Suppressor macrophage treated with lipopolysaccharide for 1 hour (primary cell): Measurements from ENCODE around the gene XRCC5.
"Not testable (repeated sequence)": the region's sequence is repeated elsewhere in the genome, so short reads cannot be mapped to it uniquely, and the experiment has no call there.

Experiments
- DNase-seq, 3 donors: peaks; one replicate each; pipeline ENCODE4 v3.0.0-alpha.2; 2020 to 2022

Gene XRCC5

DNA sequence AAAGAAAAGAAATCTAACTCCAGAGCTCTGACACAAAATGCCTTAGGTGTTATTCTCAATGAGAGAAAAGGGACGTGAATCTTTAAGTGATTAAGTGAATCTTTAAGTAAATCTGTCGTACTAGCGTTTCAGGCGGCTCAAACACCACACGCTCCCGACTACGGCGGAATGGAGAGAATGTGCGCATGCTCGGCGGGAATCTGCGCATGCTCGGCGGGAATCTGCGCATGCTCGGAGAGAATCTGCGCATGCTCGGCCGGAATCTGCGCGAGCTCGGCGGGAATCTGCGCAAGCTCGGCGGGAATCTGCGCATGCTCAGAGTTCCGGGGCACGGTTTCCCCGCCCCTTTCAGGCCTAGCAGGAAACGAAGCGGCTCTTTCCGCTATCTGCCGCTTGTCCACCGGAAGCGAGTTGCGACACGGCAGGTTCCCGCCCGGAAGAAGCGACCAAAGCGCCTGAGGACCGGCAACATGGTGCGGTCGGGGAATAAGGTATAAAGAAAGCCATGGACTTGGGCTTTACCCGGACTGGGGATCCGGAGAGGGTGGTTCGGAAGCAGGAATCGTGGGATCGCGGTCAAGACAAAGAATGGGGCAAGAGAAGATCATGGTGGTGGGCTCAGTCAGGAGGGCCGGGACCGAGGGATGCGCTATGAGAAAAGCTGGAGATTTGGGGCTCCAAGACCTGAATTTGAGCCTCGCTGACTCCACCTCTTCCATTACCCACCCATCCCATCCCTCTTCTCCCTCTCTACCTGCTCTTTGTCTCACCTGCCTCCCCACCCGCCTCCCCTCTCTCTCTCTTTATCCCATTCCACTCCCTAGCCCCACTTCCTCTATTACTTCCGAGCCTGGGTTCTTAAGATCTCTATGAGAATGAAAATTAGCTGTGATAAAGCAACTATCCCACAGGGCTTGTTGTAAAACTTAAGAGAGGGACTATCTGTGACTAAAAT lies at the start of gene XRCC5:
Gene XRCC5, plus strand, starts transcription at position 382 of the 955 bp plus-strand sequence. Its CDS starts 89 bp downstream, at position 471.
- peak; percentile 99 to 100 (median 99) for DNase-seq

DNA sequence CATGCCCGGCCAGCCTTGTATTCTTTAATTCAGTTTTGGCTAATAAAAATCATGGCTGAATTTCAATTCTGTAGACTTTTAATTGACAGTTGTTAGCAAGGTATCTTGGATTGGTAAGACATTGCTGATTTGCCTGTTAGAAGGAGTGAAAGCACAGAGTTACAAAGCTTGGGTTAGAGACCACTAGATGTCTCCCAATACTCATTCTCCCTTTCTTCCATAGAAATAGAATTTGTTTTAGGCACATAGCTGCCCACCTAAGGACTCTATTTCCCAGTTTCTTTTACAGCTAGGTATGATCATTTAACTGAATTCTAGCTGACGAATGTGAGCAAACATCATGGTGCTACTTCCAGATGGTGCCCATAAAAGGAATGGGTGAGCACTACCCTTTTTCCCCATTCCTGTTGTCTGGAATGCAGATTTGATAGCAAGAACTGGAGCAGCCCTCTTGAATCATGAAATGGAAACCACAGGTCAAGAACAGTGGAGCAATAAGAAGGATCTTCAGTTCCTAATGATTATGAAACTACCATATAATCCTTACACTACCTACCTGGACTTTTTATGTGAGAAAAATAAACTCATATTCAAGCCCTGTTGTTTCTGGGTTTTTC lies 45.0 kb upstream of the XRCC5 start:
- peak in 1 of 3 donors; percentile 31 for DNase-seq

DNA sequence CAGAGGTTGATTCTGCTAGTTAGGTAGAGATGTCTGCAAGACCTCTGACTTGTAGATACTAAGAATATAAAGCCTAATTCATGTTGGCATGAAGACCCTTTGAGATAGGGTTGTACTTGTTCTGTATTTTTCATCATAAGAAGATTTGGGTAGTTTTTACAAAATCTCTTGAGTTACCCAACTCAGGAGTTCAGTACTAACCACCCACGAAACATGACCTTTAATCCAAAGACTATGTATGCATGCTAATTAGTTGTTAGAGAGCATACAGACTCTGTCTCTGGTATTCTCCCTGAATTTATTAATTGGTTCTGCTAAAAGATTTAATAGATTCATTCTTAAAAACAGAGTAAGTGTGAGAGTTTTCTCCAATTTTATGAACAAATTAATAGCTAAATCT lies 44.5 kb upstream of the XRCC5 start:
- DNase-seq, result peak; percentile 35 to 68 (median 63)

DNA sequence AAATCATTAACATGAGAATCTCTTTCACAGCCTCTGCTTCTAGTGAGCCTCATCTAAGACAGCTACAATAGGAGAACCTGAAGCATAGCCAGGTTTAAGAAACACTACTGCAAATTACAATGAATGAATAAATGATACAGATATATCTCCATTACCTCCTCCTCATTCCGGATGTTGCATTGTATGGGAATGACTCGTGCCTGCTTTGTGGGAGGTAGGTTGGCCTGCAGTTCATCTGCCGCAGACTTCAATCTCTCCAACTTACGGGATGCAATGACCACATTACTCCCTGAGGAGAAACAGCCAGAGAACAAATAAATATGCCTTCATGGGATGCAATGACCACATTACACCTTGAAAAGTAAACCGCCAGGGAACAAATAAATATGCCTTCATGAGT lies 42.9 kb upstream of the XRCC5 start:
- DNase-seq, result no peak

DNA sequence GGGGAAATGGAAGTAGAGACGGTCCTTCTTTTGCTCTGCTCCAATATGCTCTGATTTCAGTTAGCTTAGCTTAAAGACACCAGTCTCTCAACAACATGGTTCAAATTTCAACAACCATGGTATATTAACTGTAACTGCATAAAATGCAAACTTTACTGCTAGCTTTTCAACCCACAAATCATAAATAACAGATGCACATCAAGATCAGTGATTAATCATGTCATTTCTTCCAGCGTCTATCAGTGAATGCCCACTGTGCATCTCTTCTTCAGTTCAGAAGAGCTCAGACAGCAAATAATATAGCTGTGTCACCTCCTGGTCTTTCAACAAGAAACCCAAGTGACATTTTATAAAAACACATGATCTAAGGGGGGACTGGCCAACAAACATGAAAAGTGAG lies 40.1 kb upstream of the XRCC5 start:
- DNase-seq, result no peak

DNA sequence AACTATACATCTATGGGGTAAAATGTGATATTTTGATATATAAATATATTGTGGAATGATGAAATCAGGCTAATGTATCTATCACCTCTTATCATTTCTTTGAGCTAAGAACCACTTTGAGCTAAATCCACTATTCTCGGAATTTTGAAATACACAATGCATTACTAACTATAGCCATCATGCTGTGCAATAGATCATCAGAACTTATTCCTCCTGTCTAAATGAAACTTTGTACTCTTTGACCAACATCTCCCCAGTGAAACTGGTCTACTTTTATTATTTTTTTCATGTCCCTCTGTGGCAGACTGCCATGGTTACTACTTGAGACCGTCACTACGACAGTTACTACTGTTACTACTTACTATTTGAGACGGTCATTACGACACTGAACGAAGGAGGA lies 39.0 kb upstream of the XRCC5 start:
- no peak for DNase-seq

DNA sequence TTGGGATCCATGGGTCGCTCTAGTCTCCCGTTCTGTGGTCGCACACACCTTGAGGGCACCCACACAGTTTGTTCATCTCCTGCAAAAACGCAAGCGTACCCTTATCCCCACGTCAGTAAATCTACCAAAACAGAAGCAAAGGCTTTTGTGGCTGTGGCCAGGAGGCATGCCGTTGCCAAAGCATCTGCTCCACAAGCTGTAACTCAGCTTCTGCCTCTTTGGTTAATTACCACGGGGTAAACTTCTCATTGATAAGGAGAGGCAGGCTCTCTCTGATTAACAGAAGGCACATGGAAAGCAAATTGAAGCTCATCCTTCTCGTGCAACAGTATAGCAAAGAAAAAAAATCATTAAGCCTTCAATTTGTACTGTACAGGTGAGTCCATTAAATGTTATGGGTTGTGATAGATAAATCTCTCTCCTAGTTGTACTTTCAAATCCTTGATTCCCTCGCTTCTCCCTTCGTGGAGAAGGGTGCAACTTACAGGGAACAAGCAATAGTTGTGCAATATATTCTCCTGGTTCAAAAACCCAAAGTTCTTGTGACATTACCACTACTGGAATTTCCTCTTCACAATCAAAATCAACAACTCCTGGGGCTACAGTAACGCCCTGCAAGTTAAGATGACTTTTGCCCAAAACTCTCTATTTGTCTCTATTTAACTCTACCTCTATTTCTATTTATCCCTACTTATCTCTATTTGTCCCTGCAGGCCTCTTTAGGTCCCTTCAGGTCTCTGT lies 37.9 kb upstream of the XRCC5 start:
- DNase-seq, result no peak

DNA sequence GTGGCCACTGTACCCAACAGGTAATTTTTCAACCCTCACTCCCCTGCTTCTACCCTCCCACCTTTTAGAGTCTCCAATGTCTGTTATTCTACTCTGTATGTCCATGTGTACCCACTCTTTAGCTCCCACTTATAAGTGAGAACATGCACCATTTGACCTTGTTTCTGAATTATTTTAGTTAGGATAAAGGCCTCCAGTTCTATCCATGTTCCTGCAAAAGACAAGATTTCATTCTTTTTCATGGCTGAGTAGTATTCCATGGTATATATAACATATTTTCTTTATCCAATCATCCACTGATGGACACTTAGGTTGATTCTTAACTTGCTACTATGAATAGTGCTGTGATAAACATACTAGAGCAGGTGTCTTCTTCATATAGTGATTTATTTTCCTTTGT lies 36.7 kb upstream of the XRCC5 start:
- no peak for DNase-seq

DNA sequence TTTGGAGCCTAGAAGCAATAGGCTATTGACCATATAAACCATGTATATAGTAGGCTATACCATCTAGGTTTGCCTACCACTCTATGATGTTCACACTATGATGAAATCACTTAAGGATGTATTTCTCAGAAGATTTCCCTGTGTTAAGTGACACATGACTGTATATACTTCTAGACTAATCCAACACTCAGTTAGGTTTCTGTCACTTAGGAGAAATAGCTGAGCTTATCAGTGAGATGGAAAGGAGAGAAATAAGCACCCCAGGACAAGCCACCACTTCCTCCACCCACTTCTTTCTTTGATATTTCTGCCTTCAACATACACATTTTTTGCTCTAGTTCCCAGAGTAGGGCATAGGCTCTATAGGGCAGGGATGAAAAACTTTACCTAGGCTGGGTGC lies 35.4 kb upstream of the XRCC5 start:
- no peak for DNase-seq

DNA sequence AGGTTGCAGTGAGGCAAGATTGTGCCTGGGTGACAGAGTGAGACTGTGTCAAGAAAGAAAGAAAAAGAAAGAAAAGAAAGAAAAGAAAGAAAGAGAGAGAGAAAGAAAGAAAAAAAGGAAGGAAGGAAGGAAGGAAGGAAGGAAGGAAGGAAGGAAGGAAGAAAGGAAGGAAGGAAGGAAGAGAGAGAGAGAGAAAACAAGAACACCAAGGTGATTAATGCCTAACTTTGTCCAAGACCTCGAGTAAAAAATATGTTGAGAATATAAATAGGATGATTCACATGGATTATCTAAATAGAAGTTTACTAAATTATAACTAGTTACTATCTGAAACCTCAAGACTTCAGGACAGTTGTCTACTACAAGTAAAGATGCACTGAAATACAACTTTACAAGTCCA lies 34.8 kb upstream of the XRCC5 start:
- no peak for DNase-seq

DNA sequence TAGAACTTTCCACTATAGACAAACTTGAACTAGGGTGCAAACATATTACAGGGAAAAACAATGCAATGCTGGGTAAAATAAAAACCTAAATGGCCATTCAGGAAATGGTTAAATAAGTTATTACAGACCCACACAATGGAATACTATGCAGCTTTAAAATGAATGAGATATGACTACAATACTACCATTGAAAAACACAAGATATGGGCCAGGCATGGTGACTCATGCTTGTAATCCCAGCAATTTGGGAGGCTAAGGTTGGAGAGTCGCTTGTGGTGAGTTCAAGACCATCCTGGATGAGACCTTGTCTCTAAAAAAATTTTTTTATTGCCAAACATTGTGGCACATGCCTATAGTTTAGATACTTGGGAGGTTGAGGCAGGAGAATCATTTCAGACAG lies 34.4 kb upstream of the XRCC5 start:
- no peak for DNase-seq

DNA sequence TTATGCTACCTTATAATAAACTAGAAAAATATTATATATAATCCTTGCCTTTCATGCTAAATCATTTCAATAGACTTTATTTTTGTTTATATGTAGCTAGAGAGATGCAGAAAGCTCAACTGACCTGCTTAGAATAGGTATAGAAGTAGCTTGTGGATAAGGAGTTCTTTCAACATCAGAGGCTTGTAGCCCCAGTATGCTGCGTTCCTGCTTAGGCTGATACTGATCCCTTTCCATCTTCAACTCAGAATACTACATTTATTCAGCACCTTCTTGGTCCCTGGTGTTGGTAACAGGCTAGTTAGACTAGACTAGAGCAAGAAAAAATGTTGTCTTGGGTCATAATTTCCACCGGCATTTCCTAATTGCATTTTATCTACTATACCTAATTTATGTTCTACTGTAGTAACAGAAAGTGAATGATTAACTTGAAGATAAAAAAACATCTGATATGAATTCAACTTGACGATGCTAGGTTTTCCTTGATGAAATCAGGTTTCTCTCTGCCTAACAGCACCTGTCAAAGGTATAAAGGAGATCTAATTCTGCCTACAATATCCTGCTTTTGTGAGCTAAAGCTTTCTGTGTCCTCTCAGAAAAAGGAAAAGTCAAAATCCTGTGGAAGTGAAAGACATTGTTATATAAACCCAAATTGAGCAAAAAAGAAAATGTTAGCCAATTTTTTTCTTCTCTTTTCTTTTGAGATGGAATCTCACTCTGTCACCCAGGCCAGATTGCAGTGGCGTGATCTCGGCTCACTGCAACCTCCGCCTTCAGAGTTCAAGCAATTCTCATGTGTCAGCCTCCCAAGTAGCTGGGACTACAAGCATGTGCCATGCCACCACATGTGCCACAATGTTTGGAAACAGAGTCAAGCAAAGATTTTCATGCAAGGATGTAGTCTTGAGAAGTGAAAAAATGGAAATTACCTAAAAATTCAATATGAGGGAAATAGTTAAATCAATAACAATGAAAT lies 33.4 kb upstream of the XRCC5 start:
- no peak for DNase-seq

DNA sequence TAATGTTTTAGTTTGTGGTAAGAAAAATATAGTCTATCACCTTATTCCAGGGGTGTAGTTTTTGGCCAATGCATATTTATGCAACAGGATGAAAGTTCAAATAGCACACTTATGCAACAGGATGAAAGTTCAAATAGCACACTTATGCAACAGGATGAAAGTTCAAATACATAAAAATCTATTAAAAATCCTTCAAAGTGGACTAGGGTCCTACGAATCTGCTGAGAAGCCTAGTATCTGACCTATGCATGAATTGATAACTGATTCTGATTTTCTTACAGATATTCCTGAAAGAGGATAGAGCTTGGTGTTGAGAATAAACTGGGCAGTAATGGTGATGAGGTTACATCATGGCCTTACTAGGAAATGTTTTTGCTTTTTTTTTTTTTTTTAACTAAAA lies 30.4 kb upstream of the XRCC5 start:
- DNase-seq, result no peak

DNA sequence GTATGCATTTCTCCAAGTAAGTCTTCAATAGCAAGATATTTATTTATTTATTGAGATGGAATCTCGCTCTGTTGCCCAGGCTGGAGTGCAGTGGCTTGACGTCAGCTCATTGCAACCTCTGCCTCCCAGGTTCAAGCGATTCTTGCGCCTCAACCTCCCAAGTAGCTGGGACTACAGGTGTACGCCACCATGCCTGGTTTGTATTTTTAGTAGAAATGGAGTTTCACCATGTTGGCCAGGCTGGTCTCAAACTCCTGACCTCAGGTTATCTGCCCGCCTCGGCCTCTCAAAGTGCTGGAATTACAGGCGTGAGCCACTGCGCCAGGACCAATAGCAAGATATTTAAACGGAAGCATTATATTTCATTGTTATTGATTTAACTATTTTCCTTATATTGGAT lies 29.1 kb upstream of the XRCC5 start:
- not testable (repeated sequence) for DNase-seq

DNA sequence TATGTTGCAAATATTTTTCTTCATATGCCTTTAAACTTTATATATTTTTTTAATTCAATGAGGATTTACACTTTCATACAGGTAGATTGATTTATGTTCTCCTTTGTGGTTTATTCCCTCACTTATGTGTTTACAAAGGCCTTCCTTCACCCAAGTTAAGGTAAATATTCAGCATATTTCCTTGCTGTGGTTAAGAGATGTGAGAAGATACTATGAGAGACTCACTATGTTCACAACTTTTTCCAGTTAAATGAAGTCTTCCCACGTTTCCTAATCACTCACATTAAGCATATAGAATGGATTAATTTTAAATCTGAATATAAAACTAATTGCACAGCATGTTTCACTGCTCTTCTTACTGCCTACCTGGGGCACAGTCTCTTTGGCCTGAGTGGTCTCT lies 28.1 kb upstream of the XRCC5 start:
- no peak for DNase-seq

DNA sequence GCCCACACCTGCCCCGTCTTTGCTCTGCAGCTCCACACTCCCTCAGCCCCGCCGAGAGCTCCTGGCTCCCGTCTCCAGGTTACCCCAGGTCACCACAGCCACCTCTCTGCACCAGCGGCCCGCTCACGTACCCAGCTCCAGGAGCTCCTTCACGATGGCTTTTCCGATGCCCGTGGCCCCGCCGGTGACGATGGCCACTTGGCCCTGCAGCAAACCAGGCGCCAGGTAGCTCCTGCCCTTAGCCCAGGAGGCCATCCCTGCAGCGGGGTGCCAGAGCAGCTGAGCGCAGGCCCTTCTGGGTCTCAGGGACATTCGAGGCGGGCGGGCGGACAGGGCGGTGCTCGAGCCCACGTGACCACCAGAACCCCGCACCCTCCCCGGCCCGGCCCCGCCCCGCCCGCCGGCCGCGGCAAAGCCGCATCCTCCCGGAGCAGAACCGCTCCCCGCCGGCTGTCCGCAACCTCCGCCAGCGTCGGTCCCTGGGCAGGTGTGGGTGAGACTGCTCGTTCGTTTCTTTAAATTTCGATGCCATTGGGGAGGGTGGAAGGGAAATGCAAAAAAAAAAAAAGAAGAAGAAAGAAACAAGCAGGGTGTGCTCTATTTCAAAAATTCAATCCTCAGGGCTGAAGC lies 27.5 kb upstream of the XRCC5 start, which contains the start of the genes PECR and TMEM169:
Gene PECR, minus strand, starts transcription at position 323 of the 630 bp plus-strand sequence. Its CDS starts 68 bp downstream, at position 255.
Gene TMEM169, plus strand, starts transcription at position 433 of the 630 bp plus-strand sequence. CDS start 14,045 bp downstream, outside the sequence.
- DNase-seq, result peak; percentile 70 to 90 (median 79)

DNA sequence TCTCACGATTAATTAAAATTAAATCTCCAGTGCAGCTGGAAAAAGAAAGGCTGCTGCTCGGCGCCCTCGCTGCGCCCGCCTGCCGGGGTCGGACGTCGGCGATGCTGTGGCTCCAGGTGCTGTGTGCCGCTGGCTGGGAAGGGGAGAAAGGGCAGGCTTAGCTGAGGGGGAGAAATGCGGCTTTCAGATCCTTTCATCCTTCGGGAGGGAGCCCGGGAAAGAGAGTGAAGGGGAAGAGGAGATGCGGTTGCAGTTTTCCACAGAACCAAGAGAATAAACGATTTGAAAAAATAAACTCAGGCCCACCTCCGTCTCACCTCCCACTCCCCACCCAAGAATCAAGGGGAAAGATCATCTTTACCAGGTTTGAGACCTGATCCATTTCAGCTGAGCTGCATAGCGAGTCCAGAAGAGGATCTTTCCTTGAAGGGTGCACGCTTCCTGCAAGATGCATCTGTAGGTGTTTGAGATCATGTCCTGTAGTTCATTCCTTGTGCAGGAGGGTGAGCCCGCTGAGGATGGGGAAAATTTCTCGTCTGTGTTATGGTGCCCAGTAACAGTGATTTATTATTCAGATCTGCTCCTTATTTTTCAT lies 26.9 kb upstream of the XRCC5 start:
- no peak for DNase-seq

DNA sequence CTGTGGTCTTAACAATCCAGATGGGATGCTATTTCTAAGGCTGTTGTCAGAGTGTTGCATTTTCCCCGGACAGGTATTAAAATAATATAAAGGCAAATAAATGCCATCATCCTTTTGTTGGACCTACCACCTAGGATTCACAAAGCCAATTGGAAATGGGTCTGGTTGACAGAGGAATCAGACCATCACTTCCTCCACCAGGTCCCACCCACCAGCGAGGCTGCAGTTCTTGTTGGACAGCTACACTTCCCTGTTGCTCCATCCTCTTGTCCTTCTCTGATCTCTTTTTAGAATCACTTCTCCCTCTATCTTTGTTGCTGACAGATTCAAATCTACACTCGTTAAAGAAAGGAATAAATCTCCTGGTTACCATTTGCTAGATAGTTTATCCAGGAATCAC lies 26.3 kb upstream of the XRCC5 start:
- DNase-seq, result peak; percentile 56 to 67 (median 63)

DNA sequence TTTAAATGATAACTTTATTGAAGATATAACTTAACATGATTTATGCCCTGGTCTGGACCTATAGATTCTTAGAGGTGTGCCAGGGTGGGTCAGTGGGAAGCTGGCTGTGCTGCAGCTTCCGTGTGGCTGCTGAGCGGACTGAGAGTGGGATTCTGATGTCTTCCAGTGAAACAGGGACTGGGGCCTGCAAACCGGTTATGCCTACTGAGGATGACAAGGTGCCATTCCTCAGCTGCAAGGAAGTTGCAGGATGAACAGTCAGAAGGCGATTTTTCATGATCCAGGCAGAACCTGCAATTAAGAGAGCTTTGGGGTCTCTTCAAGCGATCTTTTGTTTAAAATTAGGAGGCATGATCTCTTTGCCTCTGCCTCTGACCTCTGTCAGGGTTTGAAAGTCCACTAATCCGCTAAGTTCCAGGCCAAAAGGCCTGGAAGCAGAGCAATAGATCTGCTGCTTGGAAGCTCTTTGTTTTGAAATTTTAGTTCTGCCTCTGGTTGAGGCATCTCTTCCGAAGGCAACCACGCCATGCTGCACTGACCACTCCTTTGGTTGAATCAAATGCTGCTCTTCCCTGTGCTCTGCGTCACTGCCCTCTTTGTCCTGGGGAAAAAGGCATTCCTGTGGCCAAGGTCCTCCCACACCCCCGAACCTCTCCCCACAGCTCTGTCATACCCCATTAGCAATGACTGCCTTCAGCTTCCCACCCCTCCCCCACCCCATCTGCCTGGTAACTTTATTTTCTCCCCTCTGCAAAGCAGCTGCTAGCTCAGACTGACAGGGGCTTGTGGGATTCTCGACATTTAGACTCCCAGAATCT lies 25.5 kb upstream of the XRCC5 start:
- DNase-seq, result no peak

DNA sequence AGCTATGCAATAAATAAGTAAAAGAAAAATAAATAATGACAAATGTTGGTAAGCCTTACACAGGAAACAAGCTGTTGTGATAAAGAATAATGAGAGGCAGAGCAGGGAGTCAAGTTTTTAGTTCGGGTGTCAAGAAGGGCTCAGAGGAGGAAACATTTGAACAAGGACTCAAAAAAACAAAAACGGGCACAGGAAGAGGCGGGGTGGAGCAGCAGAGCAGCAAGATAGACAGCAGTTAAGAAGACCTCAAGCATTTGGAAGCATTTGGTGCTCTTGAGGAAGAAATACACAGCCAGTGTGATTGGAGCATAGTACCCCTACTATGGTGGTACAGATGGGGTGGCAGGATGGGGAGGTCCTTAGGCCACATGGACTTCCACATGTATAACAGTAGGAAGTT lies 24.6 kb upstream of the XRCC5 start:
- DNase-seq, result no peak
